CD4-positive, alpha-beta T cell treated with Interleukin-6 at 100 ng/mL for 8 hours (primary cell): ENCODE measurements around the gene PTPRK.

Experiments used
- DNase-seq: peaks from one replicate; pipeline ENCODE4 v3.0.0-alpha.2; 2020; ENCODE audit warnings: mixed read lengths, low spot score

Gene PTPRK

DNA sequence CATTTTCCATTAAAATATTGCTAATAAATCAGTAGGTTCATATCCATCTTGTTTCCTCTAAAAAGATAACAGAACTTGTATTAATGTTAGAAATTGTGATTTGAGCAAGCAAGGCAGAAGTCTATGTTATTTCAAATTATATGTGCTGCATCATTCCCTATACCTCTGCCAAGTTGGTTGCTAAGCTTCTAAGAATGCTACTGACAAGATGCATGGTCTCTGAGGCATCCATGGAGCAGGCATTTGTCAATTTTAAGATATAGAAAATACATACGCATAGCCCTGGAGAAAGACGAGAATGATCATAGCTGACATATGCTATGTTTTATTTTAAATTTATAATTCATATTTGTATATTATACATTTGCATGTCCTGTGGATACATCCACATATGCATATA, 451.2 kb downstream of the PTPRK start:
- no peak for DNase-seq

DNA sequence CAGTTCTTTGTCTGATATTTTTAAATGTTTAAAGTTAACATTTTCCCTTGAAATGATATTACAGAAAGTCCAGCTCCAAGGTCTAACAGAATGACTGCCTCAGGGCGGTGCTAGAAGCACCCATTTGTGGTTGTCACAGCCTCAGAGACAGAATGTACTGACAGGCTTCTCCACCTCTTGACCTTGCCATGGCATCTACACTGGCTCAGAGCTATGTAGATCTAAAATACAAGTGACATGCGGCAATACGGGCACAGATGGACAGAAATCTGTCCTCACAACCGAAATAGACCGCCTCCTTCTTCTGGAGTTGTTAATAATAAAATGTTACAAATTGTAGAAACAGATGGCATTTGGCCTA, 452.3 kb downstream of the PTPRK start:
- no peak for DNase-seq

DNA sequence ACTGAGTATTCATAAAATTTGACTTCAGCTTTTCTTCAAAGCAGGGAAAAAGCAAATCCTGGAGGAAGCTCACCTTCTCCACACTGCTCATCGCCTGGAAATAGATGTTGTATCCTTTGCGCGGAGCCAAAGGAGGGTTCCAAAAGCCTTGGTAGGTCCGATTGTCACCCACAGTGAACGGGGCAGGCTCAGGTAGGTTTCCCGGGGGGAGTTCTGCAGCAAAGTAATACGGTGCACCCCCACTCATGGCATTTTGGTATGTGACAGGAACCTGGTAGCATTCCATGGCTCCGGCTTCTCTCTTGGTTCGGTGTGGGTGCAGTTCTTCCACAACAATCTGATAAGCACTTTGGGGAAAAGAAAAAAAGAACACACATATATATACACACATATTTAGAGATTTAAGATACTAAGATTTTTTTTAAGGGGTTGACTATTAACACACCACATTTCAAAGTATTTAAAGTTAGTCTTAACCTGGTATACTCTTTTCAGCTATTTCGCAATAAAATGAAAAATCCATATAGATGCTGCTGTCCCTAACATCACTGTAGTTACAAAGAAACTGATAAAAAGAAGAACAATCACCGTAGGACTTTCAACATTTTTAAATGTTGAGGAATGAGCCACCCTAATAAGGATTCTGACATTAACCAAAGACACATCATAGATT, 452.8 kb downstream of the PTPRK start:
- no peak for DNase-seq

DNA sequence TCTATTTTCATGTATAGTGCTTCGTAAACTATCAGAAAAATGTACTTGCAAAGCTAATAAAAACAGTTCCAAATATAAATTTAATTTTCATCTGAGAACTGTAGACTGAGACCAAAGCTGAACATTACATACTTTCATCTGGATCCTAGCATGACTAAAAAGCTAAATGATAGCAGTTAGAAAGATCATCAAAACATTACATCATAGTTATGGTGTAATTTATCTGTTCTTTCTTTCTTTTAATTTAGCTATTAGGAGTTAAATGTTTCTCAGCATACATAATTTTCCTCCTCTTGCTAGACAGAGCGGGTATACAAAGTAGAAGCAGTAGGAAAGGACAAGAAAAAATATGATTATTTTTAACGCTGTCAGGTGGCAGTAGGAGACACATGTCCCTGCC, 455.3 kb downstream of the PTPRK start:
- no peak for DNase-seq

DNA sequence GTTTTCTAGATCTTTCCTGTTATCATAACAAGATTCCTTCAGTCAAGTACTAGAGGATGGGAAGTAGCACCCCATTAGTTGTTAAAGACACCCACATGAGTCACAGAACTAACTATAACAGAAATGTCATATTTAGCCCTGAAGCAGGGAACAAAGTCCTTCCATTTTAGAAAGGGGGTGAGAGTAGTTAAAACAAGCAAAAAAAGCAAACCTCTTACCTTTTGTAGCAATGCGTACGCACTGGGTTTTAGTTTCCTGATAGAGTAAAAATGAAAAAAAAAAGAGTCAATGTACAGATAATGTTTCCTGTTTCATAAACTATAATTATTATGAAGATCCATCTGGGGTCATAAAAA, 455.9 kb downstream of the PTPRK start:
- no peak for DNase-seq

DNA sequence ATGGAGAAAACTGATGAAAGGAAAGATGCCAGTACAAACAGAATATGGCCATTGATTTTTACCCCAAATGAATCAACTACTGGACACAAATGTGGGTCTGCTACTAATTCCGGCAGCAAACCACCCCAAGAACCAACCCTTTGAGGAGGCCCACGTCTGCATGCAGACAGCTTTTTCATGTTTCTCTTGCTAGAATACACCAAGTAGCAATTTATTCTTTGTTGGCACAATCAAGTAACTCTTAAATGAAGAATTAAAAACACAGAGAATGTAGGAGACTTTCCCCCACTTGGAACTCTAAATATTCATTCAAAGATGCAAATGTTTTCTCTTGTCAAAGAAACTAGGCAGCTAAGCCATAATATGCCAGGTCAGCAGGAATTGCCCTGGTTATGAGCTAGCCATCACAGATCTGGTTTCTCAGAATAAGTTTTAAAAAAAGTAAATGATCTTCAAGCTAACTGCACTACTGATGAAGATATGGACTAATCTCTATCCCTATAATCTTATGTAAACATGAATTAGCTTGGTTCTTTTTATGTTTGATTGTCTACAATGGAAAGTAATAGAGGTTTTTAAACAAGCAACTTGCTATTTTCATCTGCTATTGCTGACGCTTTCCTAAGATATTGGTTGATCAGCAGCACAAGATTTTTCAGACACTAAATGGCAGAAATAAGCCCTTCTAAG, 456.4 kb downstream of the PTPRK start:
- DNase-seq: no peak

DNA sequence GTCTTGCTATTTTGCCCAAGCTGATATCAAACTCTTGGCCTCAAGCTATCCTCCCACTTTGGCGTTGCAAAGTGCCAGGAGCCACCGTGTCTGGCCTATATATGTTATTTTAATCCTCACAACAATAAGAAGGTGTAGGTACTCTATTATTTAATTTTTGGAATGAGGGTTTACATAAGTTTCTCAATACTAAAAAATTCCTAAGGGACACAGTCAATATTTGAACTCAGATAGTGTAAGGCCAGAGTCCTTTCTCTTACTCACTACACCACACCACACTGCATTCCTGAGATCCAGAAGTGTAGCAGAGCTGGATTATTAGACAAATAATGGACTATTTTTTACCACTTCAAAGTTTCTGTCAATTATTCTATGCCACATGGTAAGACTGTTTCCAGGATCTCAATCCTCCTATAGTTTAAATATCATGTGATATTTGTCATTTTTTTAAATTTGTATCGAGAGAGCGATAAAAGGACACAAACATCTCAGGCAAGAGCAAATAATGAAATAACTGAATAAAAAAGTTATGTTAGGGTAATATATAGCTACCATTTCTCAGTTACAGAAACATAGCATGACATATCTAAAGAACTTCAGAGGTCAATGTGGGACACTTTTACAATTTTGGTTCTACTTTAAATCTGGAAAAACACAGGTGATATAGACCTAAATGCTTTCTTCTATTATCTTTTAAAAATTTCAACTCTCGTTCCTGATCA, 457.4 kb downstream of the PTPRK start:
- no peak for DNase-seq

DNA sequence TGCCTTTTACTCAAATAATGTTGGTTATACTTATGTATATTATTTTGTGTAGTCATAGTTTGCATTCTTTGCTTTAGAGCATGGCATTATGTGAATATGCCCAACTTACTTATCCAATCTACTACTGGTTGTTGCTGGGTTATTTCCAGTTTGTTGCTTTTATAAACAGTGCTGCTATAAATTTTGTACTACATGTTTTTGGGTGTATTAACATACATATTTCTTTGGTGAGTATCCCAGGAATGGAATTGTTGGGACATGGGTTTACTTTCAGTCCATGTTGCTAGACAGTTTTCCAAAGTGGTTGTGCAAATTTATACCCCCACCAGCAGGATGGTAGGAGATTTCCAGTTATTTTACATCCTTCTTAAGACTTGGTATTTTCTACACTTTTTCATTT, 462.5 kb downstream of the PTPRK start:
- no peak for DNase-seq

DNA sequence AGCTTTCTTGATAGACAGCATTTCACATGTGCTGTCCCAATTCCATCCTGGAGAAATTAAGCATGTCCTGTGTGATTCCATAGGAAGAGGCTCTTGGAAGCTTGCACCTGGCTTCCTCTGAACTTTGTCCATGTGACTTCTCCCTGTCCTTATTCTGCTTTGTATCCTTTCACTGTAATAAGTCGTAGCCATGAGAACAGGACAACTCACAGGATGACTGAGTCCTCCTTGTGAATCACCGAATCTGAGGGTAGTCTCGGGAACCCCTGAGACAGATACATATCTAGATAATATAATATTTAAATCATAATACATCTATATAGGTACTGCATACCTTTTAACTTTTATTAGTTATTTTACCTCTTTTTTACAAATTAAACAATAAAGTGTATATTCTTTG, 462.9 kb downstream of the PTPRK start:
- DNase-seq: no peak

DNA sequence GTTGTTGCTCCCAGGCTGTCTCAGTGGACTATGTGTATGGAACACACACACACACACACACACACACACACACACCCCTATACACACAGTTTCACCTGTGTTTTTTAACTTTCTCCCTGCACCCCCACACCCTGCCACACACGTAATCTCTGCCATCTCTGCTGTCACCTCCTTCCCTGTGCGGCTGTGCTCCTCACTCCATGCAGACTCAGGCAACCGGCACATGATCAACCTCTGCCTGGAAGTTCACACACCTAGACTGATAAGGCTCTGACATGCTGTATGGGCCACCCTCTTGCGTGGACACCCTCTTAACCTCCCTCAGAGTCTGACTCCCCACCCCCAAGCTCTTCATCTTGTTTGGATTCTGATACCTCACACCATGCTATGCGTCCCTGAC, 467.3 kb downstream of the PTPRK start:
- no peak for DNase-seq

DNA sequence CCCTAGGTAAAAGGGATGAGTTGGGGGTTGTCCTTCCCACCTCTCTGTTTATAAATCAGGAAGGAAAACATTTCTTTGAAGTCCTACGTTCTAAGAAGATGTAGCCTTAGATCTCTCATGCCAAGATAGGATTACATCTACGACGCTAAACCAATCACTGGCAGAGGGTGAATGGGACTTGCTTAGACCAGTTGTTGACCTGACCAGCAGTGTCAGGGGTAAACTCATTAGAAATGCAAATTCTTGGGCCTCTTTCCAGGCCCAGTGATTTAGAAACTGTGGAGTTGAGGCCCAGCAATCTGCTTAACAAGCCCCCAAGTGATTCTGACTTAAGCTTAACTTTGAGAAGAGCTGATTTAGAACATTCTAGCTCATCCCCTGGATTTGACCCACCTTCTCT, 472.4 kb downstream of the PTPRK start:
- no peak for DNase-seq

DNA sequence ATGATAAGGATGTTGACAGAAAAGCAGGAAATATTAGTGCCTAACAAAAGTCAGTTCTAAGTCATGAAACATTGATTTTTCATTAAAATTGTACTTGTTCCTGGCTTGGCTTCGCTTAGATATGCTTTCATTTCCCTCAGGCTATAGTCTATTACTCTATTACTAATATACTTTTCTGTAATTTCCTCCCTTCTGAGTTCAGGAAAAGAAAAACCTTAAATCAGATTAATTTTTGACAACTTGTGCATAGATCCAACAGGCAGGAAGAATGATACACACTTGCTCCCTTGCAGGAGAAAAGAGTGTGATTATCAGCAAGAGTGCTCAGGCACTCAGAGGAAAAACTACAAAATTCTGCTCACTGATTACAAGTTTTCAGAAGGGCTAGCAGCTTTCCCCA, 474.4 kb downstream of the PTPRK start:
- no peak for DNase-seq

DNA sequence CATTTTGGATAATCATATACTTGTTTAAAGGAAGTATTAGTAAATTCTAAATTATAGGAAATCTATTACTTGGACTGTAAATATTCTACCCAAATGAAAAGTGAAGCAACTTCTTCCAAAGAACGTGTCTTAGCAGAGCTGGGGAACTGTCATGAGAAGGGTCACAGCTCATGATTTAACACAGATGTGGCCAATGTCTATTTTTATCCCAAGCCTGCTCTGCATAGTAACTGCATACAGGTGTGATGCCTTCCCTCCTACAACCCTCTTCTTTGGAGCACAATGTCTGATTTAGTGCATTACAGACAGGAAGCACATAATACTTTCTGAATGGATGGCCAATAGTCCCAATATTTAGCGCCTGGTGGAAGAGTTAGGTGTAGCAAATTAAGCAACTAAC, 480.9 kb downstream of the PTPRK start:
- DNase-seq: no peak

DNA sequence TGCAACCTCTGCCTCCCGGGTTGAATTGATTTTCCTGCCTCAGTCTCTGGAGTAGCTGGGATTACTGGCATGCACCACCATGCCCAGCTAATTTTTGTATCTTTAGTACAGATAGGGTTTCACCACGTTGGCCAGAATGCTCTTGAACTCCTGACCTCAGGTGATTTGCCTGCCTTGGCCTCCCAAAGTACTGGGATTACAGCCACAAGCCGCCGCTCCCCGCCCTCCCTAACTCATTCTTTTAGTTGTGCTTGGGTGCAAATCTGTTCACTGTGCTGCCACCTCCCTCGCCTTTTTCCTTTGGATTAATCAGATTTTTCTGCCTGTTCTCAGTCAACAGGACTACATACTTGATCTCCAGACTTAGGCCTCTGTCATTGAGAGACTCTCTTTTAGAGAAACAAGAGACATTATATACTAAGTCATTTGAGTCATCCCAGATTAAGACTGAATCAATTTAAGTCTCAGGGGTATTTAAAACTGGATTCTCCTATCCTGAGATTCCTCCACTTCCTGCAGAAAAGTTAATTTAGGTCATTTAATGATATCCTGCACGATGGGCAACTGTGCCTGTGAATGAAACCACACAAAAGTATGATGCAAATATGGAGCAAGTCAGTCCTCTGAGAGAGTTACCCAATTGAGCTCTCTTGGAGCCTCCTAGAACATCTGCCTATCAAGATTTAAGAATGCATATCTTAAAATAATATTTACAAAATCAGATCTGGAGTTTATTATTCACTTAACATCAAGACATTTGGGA, 483.4 kb downstream of the PTPRK start:
- no peak for DNase-seq

DNA sequence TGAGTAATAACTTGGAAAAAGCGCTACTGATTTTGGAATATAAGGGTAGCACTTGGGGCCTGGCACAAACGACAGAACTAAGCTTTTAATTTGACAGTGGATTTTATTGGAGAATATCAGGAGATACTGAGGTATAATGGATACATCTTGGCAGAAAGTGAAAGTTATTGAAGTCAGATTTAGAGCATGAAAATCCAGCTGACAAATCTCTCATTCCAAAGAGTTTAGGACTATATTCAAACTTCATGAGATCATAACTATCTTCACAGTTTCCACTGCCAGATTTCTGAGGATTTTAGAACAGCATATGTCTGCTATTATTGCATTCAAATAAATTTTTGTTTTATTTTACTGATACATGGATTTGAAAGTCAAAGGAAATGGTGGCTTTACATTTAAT, 487.2 kb downstream of the PTPRK start:
- no peak for DNase-seq

DNA sequence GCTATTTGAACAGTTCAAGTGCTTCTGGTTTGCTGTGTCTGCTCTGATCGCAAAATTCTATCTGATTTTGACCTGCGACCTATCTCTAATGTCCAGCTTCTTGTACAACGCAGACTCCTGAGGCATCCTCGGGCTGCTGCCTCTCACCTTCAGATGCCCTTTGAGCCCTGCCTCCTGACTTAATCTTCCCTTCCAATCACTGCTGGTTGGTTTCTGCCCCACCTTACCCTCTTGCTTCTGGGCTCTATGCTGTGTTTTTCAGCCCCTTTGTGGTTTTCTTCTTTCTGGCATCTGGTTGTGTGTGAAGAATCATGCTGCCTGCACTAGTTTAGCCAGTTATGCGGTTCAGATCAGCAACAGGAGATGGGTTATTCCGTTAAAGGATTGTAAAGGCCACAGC, 488.4 kb downstream of the PTPRK start:
- no peak for DNase-seq

DNA sequence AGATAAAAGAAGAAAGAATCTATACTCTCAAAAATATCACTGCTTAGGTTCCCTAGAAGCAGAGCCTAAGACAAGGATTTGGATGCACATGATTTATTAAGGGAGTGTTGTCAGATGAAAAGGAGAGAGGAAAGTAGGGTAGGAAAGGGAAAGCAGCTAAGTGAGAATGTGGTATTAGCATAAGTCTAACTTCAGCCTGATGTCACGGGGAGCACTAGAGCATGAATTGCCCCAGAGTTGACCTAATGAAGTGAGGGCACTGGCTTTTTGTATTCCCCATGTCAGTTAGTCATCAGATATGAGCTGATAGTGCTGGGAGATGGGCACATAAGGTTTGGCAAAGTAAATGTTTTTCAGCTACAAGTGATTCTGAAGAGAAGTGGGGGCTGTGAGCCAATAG, 490.6 kb downstream of the PTPRK start:
- no peak for DNase-seq

DNA sequence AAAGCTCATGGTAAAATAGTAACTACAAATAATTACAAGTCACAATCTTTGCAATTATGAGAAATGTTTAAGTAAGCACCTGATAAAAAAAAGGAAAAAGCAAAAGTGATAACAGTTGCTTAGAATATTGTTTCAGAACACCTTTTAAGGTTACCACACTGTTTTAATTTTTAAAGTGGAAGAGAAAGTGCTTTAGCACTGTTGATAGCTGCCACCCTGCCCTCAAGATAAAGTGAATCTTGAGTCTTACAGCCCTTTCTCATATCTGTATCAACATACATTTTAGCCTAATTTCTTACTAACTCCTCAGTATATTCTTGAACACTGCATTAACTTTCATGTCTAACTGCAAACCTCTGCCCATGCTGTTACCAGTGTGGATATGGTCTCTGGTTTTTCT, 492.2 kb downstream of the PTPRK start:
- DNase-seq: no peak

DNA sequence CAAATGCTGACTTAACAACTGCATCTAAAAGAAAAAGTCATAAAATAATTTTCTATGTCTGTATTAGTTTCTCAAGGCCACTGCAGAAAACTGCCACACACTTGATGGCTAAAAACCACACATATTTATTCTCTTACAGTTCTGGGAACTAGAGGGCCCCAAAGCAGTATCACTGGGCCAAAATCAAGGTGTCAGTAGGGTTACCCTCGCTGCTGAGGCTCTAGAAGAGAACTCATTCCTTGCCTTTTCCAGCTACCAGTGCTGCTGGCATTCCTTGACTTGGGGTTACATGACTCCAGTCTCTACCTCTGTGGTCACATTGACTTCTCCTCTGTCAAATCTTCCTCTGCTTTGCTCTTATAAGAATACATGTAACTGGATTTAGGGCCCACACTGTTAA, 494.9 kb downstream of the PTPRK start:
- DNase-seq: no peak

DNA sequence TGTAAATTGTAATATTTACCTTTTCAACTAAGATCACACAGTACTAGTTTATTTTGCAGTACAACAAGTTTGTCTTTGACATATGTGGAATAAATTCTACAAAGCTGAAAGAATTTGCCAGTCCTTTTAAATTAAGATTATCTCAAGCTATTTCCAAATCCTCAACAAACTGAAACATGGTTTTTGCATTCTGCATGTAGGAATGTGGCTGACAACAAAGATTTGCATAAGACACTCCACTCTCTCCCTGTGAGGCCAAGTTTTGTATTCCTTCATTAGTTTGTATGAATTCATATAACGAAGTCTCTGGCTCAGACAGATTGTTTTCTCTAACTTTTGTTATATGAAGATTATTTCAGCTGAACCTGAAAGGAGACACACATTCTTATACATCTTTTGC, 495.4 kb downstream of the PTPRK start:
- no peak for DNase-seq

DNA sequence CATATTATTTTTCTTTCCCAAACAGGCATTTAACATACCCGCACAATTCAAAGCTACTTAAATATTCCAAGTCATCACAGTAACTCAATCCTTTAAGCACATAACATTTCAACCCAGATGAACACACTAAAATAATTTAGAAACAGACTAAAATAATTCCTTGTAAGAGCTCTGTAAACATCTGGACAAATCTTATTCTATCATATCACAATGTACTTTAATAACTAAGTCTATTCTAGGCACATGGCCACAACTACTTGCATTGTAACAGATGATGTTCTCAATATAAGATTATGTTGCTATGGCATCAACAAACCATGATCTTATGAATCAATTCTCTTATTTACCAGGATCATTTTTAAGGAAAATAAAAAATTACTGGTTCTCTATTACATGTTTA, 496.4 kb downstream of the PTPRK start:
- no peak for DNase-seq

DNA sequence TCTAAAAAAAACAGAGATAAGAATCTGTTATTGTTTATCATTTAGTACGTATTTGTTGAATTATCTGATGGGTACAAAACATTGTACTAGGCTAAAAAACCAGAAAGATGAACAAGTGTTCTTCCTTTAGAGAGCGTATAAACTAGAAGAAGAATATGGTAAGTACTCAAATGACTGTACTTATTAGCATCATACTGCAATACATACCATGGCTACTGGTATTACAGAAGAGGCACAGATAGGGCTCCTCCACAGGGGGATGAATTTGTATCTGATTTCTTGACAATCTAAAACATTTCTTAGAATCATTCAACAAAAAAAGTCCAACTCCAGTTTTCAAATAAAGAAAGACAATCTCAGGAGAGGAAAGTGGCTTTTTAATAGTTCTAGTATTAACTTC, 501.6 kb downstream of the PTPRK start:
- DNase-seq: no peak

DNA sequence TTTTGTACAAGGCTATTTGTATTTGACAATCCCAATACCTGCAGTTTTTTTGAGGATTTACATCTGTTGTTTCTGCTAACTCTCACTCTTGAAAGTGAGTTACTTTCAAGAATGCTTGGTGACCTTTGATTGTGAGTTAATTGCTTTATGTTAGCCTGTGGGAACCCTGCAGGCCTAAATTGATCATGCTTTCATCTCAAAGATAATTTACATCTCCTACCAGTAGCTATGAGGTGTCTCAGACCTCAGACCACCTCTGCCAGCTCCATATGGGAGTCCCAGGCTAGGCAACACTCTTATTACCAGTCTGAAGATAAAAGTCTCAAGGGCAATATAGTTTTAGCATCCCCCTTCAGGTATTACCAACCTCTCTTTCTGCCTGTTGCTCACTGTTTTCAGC, 503.1 kb downstream of the PTPRK start:
- no peak for DNase-seq
